HepG2 (cell line): ENCODE measurements around the gene RPS19BP1. TPM values are rescaled to one million over a fixed set of nuclear protein-coding genes. Genes with fewer than 3 reads are reported as not detected.

Source experiments
- ELF4 ChIP-seq: sonication (generic); formaldehyde crosslinking; IDR thresholded peaks from 2 replicates; pipeline ENCODE4 v1.5.0; 2020; ENCODE audit warnings: missing genetic modification reagents, mild to moderate bottlenecking, moderate library complexity, borderline replicate concordance
- GATA4 ChIP-seq: sonication (generic); IDR thresholded peaks from 2 replicates; pipeline ENCODE4 v1.6.1; 2016; ENCODE audit warnings: antibody characterized with exemption, low read depth, borderline replicate concordance
- HMGXB3 ChIP-seq: sonication (generic); formaldehyde crosslinking; IDR thresholded peaks from 2 replicates; pipeline ENCODE4 v1.4.0; 2020; ENCODE audit warnings: missing genetic modification reagents, borderline replicate concordance
- HMGXB4 ChIP-seq, 2 experiments: sonication (generic) in 1 of 2; formaldehyde crosslinking in 1 of 2; IDR thresholded peaks; 2 replicates each; pipeline versions ENCODE4 v1.4.0 to v1.6.1; 2018 to 2020; ENCODE audit warnings: missing genetic modification reagents in 2 of 2, borderline replicate concordance in 1 of 2, low read depth in 1 of 2, mild to moderate bottlenecking in 1 of 2, missing biosample characterization in 1 of 2
- NR2F2 ChIP-seq: IDR thresholded peaks from 2 replicates; pipeline ENCODE4 v1.6.1; 2012; ENCODE audit warnings: low read depth, inconsistent platforms, borderline replicate concordance
- SCMH1 ChIP-seq: sonication (generic); formaldehyde crosslinking; IDR thresholded peaks from 2 replicates; pipeline ENCODE4 v1.9.0; 2021; ENCODE audit warnings: missing genetic modification reagents, mild to moderate bottlenecking, borderline replicate concordance
- SMC3 ChIP-seq: IDR thresholded peaks from 2 replicates; pipeline ENCODE4 v1.6.1; 2011; ENCODE audit warnings: low read length, improper control_type of control experiment
- TEAD3 ChIP-seq: optimal IDR thresholded peaks from 2 replicates; pipeline ENCODE3; 2016; ENCODE audit warnings: borderline replicate concordance
- USF2 ChIP-seq, 2 experiments: sonication (generic) in 1 of 2; formaldehyde crosslinking in 1 of 2; IDR thresholded peaks; 2 replicates each; pipeline versions ENCODE4 v1.5.1 to v1.6.1; 2011 to 2020; ENCODE audit warnings: borderline replicate concordance in 1 of 2, low read depth in 1 of 2, low read length in 1 of 2, mild to moderate bottlenecking in 1 of 2, missing genetic modification reagents in 1 of 2, moderate library complexity in 1 of 2
- ZFP91 ChIP-seq: sonication (generic); formaldehyde crosslinking; IDR thresholded peaks from 2 replicates; pipeline ENCODE4 v1.9.0; 2022; ENCODE audit warnings: missing genetic modification reagents, mild to moderate bottlenecking, borderline replicate concordance
- ZNF251 ChIP-seq: sonication (generic); formaldehyde crosslinking; IDR thresholded peaks from 2 replicates; pipeline ENCODE4 v1.9.0; 2021; ENCODE audit warnings: mild to moderate bottlenecking, missing genetic modification reagents
- ZNF275 ChIP-seq: sonication (generic); formaldehyde crosslinking; IDR thresholded peaks from 2 replicates; pipeline ENCODE4 v1.8.0; 2022; ENCODE audit warnings: missing genetic modification reagents, mild to moderate bottlenecking, inconsistent platforms, borderline replicate concordance
- ZNF460 ChIP-seq: sonication (generic); formaldehyde crosslinking; IDR thresholded peaks from 2 replicates; pipeline ENCODE4 v1.5.1; 2020; ENCODE audit warnings: missing genetic modification reagents, mild to moderate bottlenecking, borderline replicate concordance
- ZNF572 ChIP-seq: sonication (generic); formaldehyde crosslinking; IDR thresholded peaks from 2 replicates; pipeline ENCODE4 v1.5.1; 2020; ENCODE audit warnings: mild to moderate bottlenecking, missing genetic modification reagents
- polyA plus RNA-seq, 8 experiments: library from polyadenylated mRNA; depleted of rRNA in 3 of 8; stranded (reverse) in 7 of 8; unstranded in 1 of 8; fragments of >200 nt; fragmentation: Illumina TruSeq in 4 of 8; extraction: Trizol in 4 of 8; gene quantifications; 2 replicates each; pipeline versions ENCODE4 v1.2.1 to v1.2.3, GENCODE V29; 2011 to 2016; ENCODE audit warnings: low read depth in 4 of 8, missing spikeins in 1 of 8, mixed read lengths in 1 of 8; ENCODE audit not compliant: insufficient read depth in 1 of 8
- total RNA-seq, 5 experiments: library from RNA; depleted of rRNA; stranded (reverse); fragments of >200 nt; fragmentation: Illumina TruSeq; extraction: Trizol; gene quantifications; 2 replicates each; pipeline ENCODE4 v1.2.3, GENCODE V29; 2016; ENCODE audit warnings: low read depth in 1 of 5

RPS19BP1 gene
- total and polyA plus RNA-seq, 2 of the 13 experiments (the other 11 are each of a cell fraction or from before 2014, with no cell fraction given), result 44.3 to 81.3 TPM

GRCh38 chr22:39519681-39520225 lies 12.8 kb downstream of the RPS19BP1 start (continued):
- TF ChIP-seq ZNF572 (CRISPR knock-in tag), result 0 out of 2 replicates have a peak, but pooled peaks have one; percentile 39
- no peak for TF ChIP-seq USF2 (IDR thresholded peaks at IDR 0.05; ENCODE audit: low read depth, low read length)
- TF ChIP-seq USF2 (CRISPR knock-in tag; IDR thresholded peaks at IDR 0.05; ENCODE audit: borderline replicate concordance), result no peak
- peak; percentile 95 for TF ChIP-seq HMGXB3
- TF ChIP-seq ZFP91, result peak; percentile 13; the same call in 1 of the 2 replicates
- no peak for TF ChIP-seq SMC3
- peak; percentile 5; the same call in 1 of the 2 replicates for TF ChIP-seq ELF4 (CRISPR knock-in tag)
- no peak for TF ChIP-seq ZNF251 (CRISPR knock-in tag)
- TF ChIP-seq HMGXB4 (CRISPR knock-in tag; IDR thresholded peaks at IDR 0.05; ENCODE audit: borderline replicate concordance in 1 of 2, low read depth in 1 of 2), result peak in 1 of 2 experiments; percentile 82; a peak in 2 of 4 replicates
- 0 out of 2 replicates have a peak, but pooled peaks have one; percentile 22 for TF ChIP-seq NR2F2
- no peak for TF ChIP-seq ZNF275 (CRISPR knock-in tag)
- TF ChIP-seq ZNF460 (CRISPR knock-in tag), result no peak
- peak; percentile 55; the same call in 1 of the 2 replicates for TF ChIP-seq GATA4
- TF ChIP-seq TEAD3 (CRISPR knock-in tag), result no peak
- TF ChIP-seq SCMH1 (CRISPR knock-in tag), result no peak
